HepG2 (cell line): ENCODE results near the gene CYB561. TPM values are rescaled to one million over a fixed set of nuclear protein-coding genes. Genes with fewer than 3 reads are reported as not detected.

Experiments
- ATAC-seq: fragments of 200-7000 bp; cut with Tn5 transposase; 3 replicates; pipeline ENCODE4 v1.9.1; 2020; ENCODE audit warnings: mild to moderate bottlenecking, moderate library complexity
- BruUV-seq: library from RNA; stranded (reverse); fragments of 400-500 nt; replicated peaks from 2 replicates; lab custom pipeline; 2021; lab: Mats Ljungman, UMichigan
- CTCF ChIA-PET: fragments of 300-600 bp; formaldehyde crosslinking; extraction: SDS; loops from one replicate; lab custom pipeline; 2021; ENCODE audit warnings: low total read pairs, inconsistent platforms, low intra/inter-chr PET ratio; lab: Yijun Ruan, JAX
- POLR2A ChIA-PET: fragments of 350-600 bp; sonication (Branson Sonifier 250); formaldehyde crosslinking; loops from one replicate; lab custom pipeline; 2020; ENCODE audit warnings: antibody characterized with exemption, inconsistent platforms; lab: Yijun Ruan, JAX
- DNase-seq: peaks from one replicate; pipeline ENCODE4 v3.0.0-alpha.2; 2015; ENCODE audit warnings: low spot score
- FAIRE-seq: peaks from 3 replicates; lab custom pipeline; 2011; peaks lifted over from hg19 to GRCh38; lab: Jason Lieb, UNC
- H2AFZ ChIP-seq: one replicate; pipeline ENCODE4 v1.6.1; 2011; ENCODE audit warnings: low read length, inconsistent platforms
- H3K27ac ChIP-seq: fragments of 300-600 bp; 3 replicates; pipeline ENCODE4 v1.8.0; 2011; ENCODE audit warnings: mixed run types, mild to moderate bottlenecking, mixed read lengths, low read length, inconsistent platforms; ENCODE audit not compliant: insufficient read depth; ENCODE audit errors: extremely low read length
- H3K27me3 ChIP-seq, 2 experiments: fragments of 200-600 bp in 1 of 2; 2 replicates in 1 of 2; 3 replicates in 1 of 2; pipeline versions ENCODE4 v1.6.0 to v1.8.0; 2011; ENCODE audit warnings: low read length in 2 of 2, mild to moderate bottlenecking in 2 of 2, moderate library complexity in 2 of 2, inconsistent platforms in 1 of 2; ENCODE audit not compliant: insufficient read depth in 2 of 2, control insufficient read depth in 1 of 2
- H3K36me3 ChIP-seq, 2 experiments: fragments of 200-600 bp in 1 of 2; replicated peaks in 1 of 2; 2 replicates in 1 of 2; 3 replicates in 1 of 2; pipeline versions ENCODE4 v1.5.1 to v1.8.0; 2011; ENCODE audit warnings: low read length in 2 of 2, inconsistent platforms in 1 of 2; ENCODE audit not compliant: insufficient read depth in 2 of 2, control insufficient read depth in 1 of 2
- H3K4me1 ChIP-seq: 2 replicates; pipeline ENCODE4 v1.5.1; 2012; ENCODE audit warnings: low read length, inconsistent platforms; ENCODE audit not compliant: insufficient read depth
- H3K4me2 ChIP-seq: 2 replicates; pipeline ENCODE4 v1.6.0; 2011; ENCODE audit warnings: low read depth, low read length, inconsistent platforms
- H3K4me3 ChIP-seq, 3 experiments: fragments of 200-600 bp in 1 of 3; sonication (generic), shearing (Covaris generic) in 1 of 3; replicated peaks in 1 of 3; 2 replicates each; pipeline ENCODE4 v1.5.1; 2011 to 2016; ENCODE audit warnings: low read length in 3 of 3, inconsistent platforms in 2 of 3, low read depth in 2 of 3, mild to moderate bottlenecking in 2 of 3, control low read depth in 1 of 3, mixed read lengths in 1 of 3; ENCODE audit not compliant: insufficient read depth in 1 of 3
- H3K79me2 ChIP-seq: one replicate; pipeline ENCODE4 v1.6.1; 2011; ENCODE audit warnings: low read length, inconsistent platforms; ENCODE audit not compliant: insufficient read depth
- H3K9ac ChIP-seq: 2 replicates; pipeline ENCODE4 v1.6.0; 2011; ENCODE audit warnings: mild to moderate bottlenecking, low read depth, low read length, inconsistent platforms; ENCODE audit not compliant: insufficient read depth
- H3K9me3 ChIP-seq: 2 replicates; pipeline ENCODE4 v1.5.1; 2012; ENCODE audit warnings: mild to moderate bottlenecking, low read length
- H4K20me1 ChIP-seq: 2 replicates; pipeline ENCODE4 v1.6.0; 2011; ENCODE audit warnings: inconsistent platforms, mild to moderate bottlenecking, low read length, moderate library complexity; ENCODE audit not compliant: insufficient read depth
- ARID3A ChIP-seq: IDR thresholded peaks from 2 replicates; pipeline ENCODE4 v1.6.1; 2012; ENCODE audit warnings: low read depth, low read length, improper control_type of control experiment
- HNRNPUL1 ChIP-seq: fragments of 200-400 bp; formaldehyde crosslinking; IDR thresholded peaks from 2 replicates; pipeline ENCODE4 v1.6.1; 2017; ENCODE audit warnings: low read depth, mild to moderate bottlenecking, low read length, moderate library complexity
- MAFF ChIP-seq: IDR thresholded peaks from 2 replicates; pipeline ENCODE4 v1.6.1; 2011; ENCODE audit warnings: low read depth, low read length, improper control_type of control experiment
- MAFK ChIP-seq, 2 experiments: IDR thresholded peaks in 1 of 2; conservative IDR thresholded peaks in 1 of 2; 2 replicates each; pipeline ENCODE4 v1.6.1; 2011; ENCODE audit warnings: improper control_type of control experiment in 2 of 2, low read length in 2 of 2
- MIXL1 ChIP-seq: IDR thresholded peaks from 2 replicates; pipeline ENCODE4 v1.6.1; 2016
- SIN3A ChIP-seq: IDR thresholded peaks from 2 replicates; pipeline ENCODE4 v1.6.1; 2011; ENCODE audit warnings: low read depth, mild to moderate bottlenecking, control low read depth, low read length, borderline replicate concordance
- TBX2 ChIP-seq: sonication (generic); formaldehyde crosslinking; IDR thresholded peaks from 2 replicates; pipeline ENCODE4 v1.5.0; 2020; ENCODE audit warnings: missing genetic modification reagents, mild to moderate bottlenecking, borderline replicate concordance
- YEATS2 ChIP-seq: sonication (generic); formaldehyde crosslinking; IDR thresholded peaks from 2 replicates; pipeline ENCODE4 v1.4.0; 2020; ENCODE audit warnings: missing genetic modification reagents, borderline replicate concordance
- ZNF292 ChIP-seq: sonication (generic); formaldehyde crosslinking; IDR thresholded peaks from 2 replicates; pipeline ENCODE4 v1.8.1; 2022; ENCODE audit warnings: mild to moderate bottlenecking, low read depth, missing genetic modification reagents, borderline replicate concordance
- ZNF367 ChIP-seq: sonication (generic); formaldehyde crosslinking; IDR thresholded peaks from 2 replicates; pipeline ENCODE4 v1.4.0; 2020; ENCODE audit warnings: missing genetic modification reagents, borderline replicate concordance
- ZNF501 ChIP-seq: sonication (generic); formaldehyde crosslinking; IDR thresholded peaks from 2 replicates; pipeline ENCODE4 v1.5.1; 2020; ENCODE audit warnings: mild to moderate bottlenecking, moderate library complexity, missing genetic modification reagents
- ZNF619 ChIP-seq: sonication (generic); formaldehyde crosslinking; IDR thresholded peaks from 2 replicates; pipeline ENCODE4 v1.4.0; 2020; ENCODE audit warnings: mild to moderate bottlenecking, missing genetic modification reagents
- ZNF720 ChIP-seq: sonication (generic); formaldehyde crosslinking; IDR thresholded peaks from 2 replicates; pipeline ENCODE4 v1.4.0; 2020; ENCODE audit warnings: missing genetic modification reagents
- ZNF777 ChIP-seq: sonication (generic); formaldehyde crosslinking; IDR thresholded peaks from 2 replicates; pipeline ENCODE4 v1.4.0; 2020; ENCODE audit warnings: missing genetic modification reagents
- ZSCAN30 ChIP-seq: sonication (generic); formaldehyde crosslinking; IDR thresholded peaks from 2 replicates; pipeline ENCODE4 v1.5.0; 2020; ENCODE audit warnings: mild to moderate bottlenecking, missing genetic modification reagents
- WGBS: methylation state at CpG from one replicate; pipeline ENCODE4 v1.1.6; 2017; ENCODE audit warnings: low lambda C conversion rate; 5-methylcytosine and 5-hydroxymethylcytosine counted together
- in situ Hi-C: cut with HindIII; loops from 2 replicates; pipeline ENCODE4 v1.10.0; 2017; ENCODE audit warnings: low pct_unique_long_range_greater_than_20kb; ENCODE audit not compliant: extremely low pct_ligation_motif_present
- intact Hi-C: fragments of 100-400 bp; cut with micrococcal nuclease; formaldehyde crosslinking; loops from one replicate; pipeline ENCODE4 v1.10.0; 2022; ENCODE audit not compliant: unreplicated experiment
- polyA plus RNA-seq, 8 experiments: library from polyadenylated mRNA; depleted of rRNA in 3 of 8; stranded (reverse) in 7 of 8; unstranded in 1 of 8; fragments of >200 nt; fragmentation: Illumina TruSeq in 4 of 8; extraction: Trizol in 4 of 8; gene quantifications; 2 replicates each; pipeline versions ENCODE4 v1.2.1 to v1.2.3, GENCODE V29; 2011 to 2016; ENCODE audit warnings: low read depth in 4 of 8, missing spikeins in 1 of 8, mixed read lengths in 1 of 8; ENCODE audit not compliant: insufficient read depth in 1 of 8
- total RNA-seq, 5 experiments: library from RNA; depleted of rRNA; stranded (reverse); fragments of >200 nt; fragmentation: Illumina TruSeq; extraction: Trizol; gene quantifications; 2 replicates each; pipeline ENCODE4 v1.2.3, GENCODE V29; 2016; ENCODE audit warnings: low read depth in 1 of 5
- TF ChIP-seq, protein P1 (sequence below): sonication (generic); formaldehyde crosslinking; IDR thresholded peaks from 2 replicates; pipeline ENCODE4 v1.8.0; 2022; ENCODE audit warnings: mild to moderate bottlenecking, missing genetic modification reagents; ENCODE audit not compliant: insufficient replicate concordance

Gene CYB561
- total and polyA plus RNA-seq, 2 of the 13 experiments (the other 11 are each of a cell fraction or from before 2014, with no cell fraction given), result 1.5 to 6.7 TPM

GRCh38 chr17:63419398-63419797 lies 26.7 kb downstream of the CYB561 start:
- DNase-seq, result no peak
- intact Hi-C loops (no loop called here), in situ Hi-C loops (no loop called here)
- H3K79me2 ChIP-seq, result no peaks in the 10 kb centered on the region
- H3K27ac ChIP-seq, result no peak overlapping the region
- 0% methylated on average over 2 of the region's 2 CpGs for WGBS
- H3K9me3 ChIP-seq, result no peaks in the 10 kb centered on the region
- no peak for ATAC-seq
- FAIRE-seq, result no peak
- POLR2A ChIA-PET, result no interaction called here
- H4K20me1 ChIP-seq, result no peaks in the 10 kb centered on the region
- H3K27me3 ChIP-seq, result peaks cover 21 to 99% of the 10 kb centered on the region in 2 experiments
- no TSS peak for BruUV-seq
- no peak overlapping the region for H3K4me3 ChIP-seq
- no peak for TF ChIP-seq ARID3A
- TF ChIP-seq ZNF777 (CRISPR knock-in tag), result no peak
- TF ChIP-seq YEATS2, result no peak
- no peak for TF ChIP-seq TBX2
- peak; percentile 93 for TF ChIP-seq MAFF
- no peak for TF ChIP-seq ZSCAN30 (CRISPR knock-in tag)
- TF ChIP-seq ZNF367 (CRISPR knock-in tag), result no peak
- no peak for TF ChIP-seq ZNF720 (CRISPR knock-in tag)
- TF ChIP-seq ZNF501 (CRISPR knock-in tag), result no peak
- no peak for TF ChIP-seq HNRNPUL1
- no peak for TF ChIP-seq ZNF619 (CRISPR knock-in tag)
- TF ChIP-seq, protein P1, sequence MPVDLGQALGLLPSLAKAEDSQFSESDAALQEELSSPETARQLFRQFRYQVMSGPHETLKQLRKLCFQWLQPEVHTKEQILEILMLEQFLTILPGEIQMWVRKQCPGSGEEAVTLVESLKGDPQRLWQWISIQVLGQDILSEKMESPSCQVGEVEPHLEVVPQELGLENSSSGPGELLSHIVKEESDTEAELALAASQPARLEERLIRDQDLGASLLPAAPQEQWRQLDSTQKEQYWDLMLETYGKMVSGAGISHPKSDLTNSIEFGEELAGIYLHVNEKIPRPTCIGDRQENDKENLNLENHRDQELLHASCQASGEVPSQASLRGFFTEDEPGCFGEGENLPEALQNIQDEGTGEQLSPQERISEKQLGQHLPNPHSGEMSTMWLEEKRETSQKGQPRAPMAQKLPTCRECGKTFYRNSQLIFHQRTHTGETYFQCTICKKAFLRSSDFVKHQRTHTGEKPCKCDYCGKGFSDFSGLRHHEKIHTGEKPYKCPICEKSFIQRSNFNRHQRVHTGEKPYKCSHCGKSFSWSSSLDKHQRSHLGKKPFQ (CRISPR knock-in tag), result no peak
- no peak for TF ChIP-seq SIN3A
- peak; percentile 92 to 96 for TF ChIP-seq MAFK (conservative IDR thresholded peaks at IDR 0.05 in 1 of 2, IDR thresholded peaks at IDR 0.05 in 1 of 2; ENCODE audit: low read length in 2 of 2)
- TF ChIP-seq ZNF292 (CRISPR knock-in tag), result no peak
- TF ChIP-seq MIXL1 (CRISPR knock-in tag), result no peak
- H3K9ac ChIP-seq, result no peak overlapping the region
- no peak overlapping the region for H2AFZ ChIP-seq
- H3K36me3 ChIP-seq, result no peaks in the 10 kb centered on the region
- CTCF ChIA-PET, result no interaction called here
- no peaks in the 10 kb centered on the region for H3K4me1 ChIP-seq
- H3K4me2 ChIP-seq, result no peak overlapping the region
